Measurements from ENCODE around the gene TSPAN11.
"Not testable (repeated sequence)": the region's sequence is repeated elsewhere in the genome, so short reads cannot be mapped to it uniquely, and the experiment has no call there.

The TSPAN11 gene, protein sequence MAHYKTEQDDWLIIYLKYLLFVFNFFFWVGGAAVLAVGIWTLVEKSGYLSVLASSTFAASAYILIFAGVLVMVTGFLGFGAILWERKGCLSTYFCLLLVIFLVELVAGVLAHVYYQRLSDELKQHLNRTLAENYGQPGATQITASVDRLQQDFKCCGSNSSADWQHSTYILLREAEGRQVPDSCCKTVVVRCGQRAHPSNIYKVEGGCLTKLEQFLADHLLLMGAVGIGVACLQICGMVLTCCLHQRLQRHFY

DNA sequence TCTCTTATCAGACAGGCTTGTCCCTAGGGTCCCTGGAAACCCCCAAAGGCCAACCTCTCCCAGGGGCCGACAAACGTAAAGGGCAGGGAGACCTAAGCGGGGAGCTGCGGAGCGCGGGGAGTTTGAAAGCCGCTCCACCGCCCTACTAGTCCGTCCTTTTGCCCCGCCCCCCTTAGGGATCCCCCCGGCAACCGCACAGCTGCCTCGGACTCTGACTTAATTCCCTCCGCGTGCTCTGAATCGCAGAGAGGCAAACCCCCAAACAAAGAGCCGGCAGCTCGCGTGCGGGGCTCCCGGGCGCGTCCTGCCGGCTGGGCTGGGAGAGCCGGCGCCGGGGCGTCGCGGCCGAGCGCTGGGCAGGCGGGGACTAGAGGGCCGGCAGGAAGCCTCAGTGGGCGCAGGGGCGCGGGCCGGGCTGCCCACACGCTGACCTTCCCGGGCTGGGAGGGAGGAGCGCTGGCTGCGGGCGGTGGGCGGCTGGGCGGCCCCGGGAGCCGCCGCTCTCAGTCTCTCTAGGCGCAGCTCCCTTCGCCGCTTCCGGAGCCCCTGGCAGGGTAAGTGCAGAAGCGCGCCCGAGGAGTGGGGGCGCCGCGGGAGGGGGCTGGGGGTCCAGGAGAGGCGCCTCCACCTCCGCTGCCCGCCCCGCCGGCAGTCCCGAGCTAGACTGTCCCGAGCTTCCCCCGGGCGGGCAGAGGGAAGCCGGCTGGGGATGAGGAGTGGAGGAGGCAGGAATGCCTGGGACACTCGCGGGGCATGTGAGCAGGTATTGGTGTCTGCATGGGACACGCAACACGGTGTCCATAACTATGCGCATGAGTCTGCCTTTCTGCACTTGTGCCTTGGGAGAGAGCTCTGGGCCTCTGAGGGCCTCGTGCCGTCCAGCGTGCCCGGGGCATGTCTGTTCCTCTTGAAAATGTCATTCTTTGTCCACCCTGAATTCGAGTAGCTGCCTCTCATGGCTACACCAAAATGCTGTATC, at the start of gene TSPAN11:
Gene TSPAN11 (plus strand): TSS at position 506 of the 979 bp plus-strand sequence. CDS start 27,244 bp downstream, outside the sequence.
- DNase-seq (ENCODE audit: low read depth in 3 of 3) = no peak

DNA sequence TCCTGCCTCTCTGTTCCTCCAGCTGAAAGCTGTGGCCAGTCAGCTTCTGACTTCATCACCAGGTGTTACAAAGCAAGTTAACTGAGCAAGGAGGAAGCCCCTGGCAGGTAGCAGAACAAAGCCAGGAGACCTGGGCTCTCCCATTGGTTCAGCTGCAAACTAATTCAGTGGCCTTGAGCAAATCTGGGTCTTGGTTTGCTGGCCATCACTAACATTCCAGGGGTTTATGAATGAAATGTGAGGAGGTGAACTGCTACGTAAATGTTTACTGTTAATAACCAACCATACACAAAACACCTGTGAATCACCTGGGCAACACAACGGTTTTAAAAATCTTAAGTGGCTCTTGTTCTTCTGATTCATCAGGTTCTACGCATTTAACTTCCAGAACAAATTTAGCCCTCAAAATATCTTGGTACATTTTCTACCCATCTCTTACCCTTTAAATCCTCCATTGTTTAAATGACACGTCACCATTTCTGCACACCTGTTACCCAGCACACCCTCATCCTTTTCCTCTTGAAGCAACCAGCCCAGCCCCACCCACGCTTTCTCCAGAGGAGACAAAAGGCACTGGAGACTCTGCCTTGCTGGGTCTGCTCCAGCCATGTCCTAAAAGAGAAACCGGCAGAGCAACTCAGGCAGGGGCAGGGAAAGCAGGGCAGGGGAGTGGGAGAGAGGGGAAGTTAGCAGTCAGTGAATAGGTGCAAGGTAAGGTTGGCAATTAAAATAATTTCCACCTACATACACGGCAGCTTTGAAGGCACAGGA, 49.3 kb upstream of the TSPAN11 start:
- no peak for DNase-seq (ENCODE audit: low read depth in 3 of 3)

DNA sequence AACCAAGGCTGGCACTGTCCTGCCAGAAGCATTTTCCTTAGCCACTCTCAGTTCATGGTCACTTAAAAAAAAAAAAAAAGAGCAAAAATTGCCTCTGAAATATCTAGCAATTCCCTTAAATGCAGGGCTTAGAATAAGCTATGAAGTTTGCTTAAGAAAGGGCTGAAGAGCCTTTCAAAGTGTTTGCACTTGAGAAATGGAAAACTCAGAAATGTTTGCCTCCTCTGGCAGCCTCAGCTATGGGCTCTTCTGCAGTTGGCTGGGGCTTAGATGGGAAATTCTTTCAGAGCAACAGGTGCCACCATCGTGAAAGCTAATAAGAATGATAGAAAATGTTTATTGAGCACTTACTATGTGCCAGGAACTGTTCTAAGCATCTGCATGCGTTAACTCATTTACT, 48.5 kb upstream of the TSPAN11 start:
- DNase-seq (ENCODE audit: low read depth in 3 of 3) = no peak

DNA sequence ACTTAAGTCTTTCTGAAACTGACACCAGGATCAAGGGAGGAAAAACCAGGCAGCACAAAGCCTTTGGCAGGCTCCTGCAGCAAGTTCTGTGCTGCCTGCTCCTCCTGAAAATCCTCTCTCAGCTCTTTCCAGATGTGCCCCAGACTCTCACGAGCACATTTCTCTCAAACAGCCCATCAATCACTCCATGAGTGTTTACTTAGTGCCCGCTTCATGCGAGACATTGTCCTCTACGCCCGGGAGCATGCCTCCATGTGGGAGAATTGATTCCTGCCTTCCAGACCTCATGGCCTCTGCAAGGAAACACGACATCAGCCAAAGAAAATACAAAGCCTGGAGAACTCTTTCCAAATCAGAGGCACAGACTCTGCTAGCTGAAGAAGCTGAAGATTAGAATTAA, 46.5 kb upstream of the TSPAN11 start:
- no peak for DNase-seq (ENCODE audit: low read depth in 3 of 3)

DNA sequence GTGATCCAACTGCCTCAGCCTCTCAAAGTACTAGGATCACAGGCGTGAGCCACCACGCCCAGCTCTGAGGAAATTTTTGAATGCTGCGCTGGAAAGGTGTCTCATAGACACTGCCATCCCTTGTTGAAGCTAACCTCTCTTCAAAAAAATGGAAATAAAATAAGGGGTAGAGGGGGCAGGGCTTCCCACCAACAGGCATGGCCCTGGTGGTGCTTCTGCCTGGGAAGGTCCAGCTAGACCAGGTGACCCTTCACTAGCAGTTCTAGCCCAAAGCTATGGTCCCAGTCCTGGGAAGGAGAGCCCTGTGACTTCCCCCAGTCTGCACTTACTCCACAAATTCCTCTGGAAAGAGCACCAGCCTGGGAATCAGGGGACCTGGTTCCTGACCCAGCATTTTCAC, 45.7 kb upstream of the TSPAN11 start:
- no peak for DNase-seq (ENCODE audit: low read depth in 3 of 3)

DNA sequence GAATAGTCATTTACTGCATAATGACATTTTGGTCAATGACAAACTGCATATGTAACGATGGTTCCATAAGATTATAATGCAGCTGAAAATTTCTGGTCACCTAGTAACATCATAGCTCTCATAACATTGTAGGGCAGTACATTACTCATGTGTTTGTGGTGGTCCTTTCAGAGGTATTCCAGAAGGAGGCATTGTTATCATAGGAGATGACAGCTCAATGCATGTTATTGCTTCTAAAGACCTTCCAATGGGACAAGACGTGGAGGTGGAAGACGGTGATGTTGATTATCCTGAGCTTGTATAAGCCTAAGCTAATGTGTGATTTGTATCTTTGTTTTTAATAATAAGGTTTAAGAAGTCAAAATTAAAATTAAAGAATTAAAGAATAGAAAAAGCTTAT, 43.8 kb upstream of the TSPAN11 start:
- no peak for DNase-seq (ENCODE audit: low read depth in 3 of 3)

DNA sequence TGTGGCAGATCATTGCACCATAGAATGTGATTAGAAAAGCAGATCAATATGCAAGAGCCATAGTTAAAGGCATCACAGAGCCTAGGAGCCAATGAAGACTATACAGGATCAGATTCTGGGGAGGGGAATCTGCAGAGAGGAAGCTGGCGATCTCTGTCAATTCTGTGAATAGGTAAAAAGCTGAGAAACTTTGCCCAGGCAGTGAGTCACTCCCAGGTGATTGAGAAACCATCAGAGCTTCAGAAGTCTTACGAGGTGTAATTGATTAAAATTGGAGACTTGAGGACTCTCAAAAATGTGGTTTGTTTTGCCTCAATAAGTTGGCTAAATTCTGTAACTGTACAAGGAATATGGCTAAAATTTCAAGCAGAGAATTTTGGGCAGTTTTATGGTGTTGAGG, 41.7 kb upstream of the TSPAN11 start:
- DNase-seq (ENCODE audit: low read depth in 3 of 3) = no peak

DNA sequence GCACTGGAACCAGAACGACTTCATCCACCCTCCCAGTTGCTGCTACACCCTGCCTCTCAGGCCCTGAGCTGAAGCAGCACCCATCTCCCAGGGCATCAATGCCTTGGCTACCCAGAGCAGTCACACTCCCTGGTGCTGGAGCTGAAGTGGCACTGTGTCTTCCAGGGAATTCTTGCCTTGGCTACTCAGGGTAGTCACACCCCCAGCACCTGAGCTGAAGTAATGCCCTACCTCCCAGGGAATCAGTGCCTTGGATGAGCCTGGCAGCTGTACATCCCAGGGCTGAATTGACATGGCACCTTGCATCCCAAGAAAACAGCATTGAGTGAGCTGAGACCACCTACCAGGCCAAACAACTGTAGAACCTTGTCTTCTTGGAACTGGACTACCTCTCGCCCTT, 41.2 kb upstream of the TSPAN11 start:
- no peak for DNase-seq (ENCODE audit: low read depth in 3 of 3)

DNA sequence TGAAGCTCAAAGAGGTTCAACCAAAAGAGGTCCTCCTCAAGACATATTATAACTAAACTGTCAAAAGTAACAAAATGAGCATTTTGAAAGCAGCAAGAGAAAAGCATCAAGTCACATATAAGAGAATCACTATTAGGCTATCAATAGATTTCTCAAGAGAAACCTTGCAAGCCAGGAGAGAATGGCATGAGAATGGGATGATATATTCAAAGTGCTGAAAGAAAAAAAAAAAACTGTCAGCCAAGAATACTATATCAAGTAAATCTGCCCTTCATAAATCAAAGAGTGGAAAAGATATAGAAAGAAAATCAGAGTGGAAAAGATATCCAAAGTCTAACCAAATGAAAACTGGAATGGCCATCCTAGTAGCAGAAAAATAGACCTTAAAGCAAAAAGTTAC, 39.3 kb upstream of the TSPAN11 start:
- DNase-seq (ENCODE audit: low read depth in 3 of 3) = no peak

DNA sequence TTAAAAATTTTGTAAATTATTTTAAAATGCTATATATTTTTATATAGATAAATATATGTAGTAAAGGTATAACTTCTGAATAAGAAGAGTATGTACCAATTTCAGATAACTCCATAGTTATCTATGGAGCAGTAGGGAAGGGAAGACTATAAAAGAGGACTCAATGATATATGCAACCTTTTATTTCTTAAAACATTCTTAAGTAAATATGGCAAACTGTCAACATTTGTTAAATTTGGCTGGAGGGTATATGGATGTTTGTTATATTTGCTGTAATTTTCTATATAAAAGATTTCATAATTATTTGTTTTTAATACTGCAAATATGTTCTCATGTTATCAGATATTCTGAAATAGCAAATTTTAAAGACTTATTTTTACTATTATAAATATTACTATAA, 38.3 kb upstream of the TSPAN11 start:
- no peak for DNase-seq (ENCODE audit: low read depth in 3 of 3)

DNA sequence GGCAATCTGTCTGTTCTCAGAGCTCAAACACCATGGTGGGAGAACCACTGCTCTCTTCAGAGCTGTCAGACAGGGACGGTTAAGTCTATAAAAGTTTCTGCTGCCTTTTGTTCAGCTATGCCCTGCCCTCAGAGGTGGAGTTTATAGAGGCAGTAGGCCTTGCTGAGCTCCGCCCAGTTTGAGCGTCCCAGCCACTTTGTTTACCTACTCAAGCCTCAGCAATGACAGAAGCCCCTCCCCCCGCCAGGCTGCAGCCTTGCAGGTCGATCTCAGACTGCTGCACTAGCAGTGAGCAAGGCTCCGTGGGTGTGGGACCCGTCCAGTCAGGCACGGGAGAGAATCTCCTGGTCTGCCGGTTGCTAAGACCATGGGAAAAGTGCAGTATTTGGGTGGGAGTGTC, 32.0 kb upstream of the TSPAN11 start:
- not testable (repeated sequence) for DNase-seq (ENCODE audit: low read depth in 3 of 3)

DNA sequence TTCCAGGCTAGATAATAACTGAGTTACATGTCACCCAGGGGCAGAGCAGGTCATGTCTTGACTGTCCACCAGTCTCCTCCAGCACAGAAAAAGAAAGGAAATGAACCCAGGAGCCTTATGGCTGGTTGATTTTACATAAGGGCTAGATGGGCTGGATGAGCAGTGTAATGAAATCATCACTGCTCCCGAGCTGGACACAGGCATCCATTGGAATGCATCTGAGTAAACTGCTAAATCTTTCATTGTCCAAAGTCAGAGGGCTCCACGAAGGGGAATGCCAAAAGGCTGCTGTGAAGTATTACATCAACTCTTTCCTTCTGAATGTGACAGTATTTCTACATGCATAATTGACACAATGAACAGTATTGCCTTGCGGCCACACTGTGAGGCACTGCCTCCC, 30.1 kb upstream of the TSPAN11 start:
- no peak for DNase-seq (ENCODE audit: low read depth in 3 of 3)

DNA sequence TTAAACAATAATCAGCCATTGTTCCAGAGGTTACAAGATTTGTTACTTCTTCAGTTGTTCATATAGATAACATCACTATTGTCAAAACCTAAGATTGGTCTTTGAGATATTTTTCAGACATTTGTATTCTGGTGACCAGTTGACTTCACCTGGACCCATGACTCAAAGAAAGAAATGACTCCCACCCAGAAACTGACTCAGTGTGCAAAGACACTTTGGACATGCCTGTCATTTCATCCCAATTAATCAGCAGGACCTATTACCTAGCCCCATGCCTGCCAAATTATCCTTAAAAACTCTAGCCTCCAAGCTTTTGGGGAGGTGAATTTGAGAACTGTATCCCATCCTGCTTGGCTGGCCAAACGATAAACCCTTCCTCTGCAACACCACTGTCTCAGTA, 27.7 kb upstream of the TSPAN11 start:
- DNase-seq (ENCODE audit: low read depth in 3 of 3) = no peak

DNA sequence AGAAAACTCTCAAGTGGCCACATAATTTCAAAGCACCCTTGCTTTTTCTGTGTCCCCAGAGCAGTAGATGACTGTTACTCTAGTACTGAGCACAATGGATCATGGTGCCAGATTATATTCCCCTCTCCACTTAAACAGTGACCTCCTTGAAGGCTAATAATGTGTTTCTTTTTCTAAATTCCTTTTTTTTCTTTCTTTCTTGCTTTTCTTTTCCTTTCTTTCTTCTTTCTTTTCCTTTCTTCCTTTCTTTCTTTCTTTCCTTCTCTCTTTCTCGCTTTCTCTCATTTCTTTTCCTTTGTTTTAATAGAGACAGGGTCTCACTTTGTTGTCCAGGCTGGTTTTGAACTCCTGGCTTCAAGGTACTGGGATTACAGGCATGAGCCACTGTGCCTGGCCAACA, 26.2 kb upstream of the TSPAN11 start:
- DNase-seq (ENCODE audit: low read depth in 3 of 3) = no peak

DNA sequence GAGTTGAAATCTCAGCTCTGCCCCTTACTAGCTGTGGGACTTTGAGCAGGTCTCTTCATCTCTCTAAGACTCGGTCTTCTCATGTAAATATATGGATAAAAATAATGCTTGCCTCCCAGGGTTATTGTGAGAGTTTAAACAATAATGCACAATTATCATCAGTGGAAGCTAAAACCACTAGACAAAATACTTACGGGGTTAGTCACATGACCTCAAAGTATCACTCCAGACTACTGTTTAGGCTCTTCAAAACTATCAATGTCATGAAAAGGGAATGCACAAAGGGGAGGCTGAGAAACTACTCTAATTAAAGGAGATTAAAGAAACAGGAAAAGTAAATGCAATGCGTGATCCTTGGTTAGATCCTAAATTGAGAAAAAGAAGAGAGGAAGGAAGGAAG, 24.5 kb upstream of the TSPAN11 start:
- DNase-seq (ENCODE audit: low read depth in 3 of 3) = no peak

DNA sequence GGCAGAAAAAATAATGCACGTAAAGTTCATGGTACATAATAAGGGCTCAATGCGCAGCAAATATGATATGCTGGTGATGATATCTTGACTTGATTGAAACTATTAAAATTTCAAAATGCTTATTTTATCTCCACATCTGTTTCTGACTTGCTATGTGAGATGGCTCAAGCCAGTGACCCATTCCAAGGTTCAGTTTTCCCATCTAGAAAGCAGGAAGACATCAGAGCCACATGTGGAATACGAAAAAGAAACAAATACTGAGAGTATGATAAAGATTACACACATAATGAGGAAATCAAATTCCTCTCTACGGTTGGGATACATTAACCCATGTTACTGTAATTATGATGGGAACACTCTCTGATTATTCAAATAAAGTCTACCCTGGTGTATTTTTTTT, 24.0 kb upstream of the TSPAN11 start:
- DNase-seq (ENCODE audit: low read depth in 3 of 3) = no peak

DNA sequence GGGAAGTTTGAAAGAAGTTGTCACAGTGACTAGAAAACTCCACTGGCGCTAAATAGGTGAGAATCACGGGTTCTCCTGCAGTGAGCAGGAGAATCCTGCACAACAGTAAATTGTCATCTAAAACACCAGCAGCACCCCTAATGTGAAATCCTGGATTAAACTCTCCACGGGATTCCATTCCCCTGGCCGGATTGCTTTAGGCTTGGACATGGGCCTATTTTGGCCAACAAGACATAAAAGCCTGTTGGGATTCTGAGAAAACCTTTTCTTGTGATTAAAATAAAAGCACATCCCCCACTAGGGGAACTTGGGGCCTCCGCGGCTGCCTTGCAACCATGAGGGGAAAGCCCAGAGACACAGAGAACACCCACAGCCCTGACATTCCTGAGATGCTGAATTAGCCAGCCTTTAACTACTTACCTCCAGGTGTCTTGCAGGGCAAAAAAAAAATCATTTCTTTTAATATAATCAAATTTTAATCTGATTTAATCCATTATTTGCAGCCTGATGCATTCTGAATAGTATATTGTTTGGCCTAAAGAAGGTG, 21.0 kb upstream of the TSPAN11 start:
- DNase-seq (ENCODE audit: low read depth in 3 of 3) = no peak

DNA sequence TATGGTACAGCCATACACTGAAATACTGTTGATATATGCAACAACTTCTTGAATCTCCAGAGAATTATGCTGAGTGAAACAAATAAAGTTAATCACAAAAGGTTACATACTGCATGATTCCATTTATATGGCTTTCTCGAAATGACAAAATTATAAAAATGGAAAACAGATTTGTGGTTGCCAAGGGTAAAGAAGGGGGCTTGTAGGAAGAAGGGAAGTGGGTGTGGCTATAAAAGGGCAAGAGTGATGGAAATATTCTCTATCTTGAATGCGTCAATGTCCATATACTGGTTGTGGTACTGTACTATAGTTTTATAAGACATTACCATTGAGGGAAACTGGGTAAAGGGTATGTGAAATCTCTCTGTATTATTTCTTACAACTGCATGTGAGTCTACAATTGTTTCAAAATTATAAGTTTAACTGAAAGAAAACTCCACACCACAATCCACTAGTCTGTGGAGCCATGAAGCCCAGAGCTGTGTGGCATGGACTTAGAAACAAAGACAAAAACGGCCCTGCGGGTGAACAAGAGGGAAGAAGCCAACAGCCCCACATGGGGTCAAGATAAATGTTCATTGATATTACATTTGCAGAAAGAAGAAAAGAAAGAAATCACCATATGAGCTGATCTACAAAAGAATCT, 18.3 kb upstream of the TSPAN11 start:
- DNase-seq (ENCODE audit: low read depth in 3 of 3) = no peak

DNA sequence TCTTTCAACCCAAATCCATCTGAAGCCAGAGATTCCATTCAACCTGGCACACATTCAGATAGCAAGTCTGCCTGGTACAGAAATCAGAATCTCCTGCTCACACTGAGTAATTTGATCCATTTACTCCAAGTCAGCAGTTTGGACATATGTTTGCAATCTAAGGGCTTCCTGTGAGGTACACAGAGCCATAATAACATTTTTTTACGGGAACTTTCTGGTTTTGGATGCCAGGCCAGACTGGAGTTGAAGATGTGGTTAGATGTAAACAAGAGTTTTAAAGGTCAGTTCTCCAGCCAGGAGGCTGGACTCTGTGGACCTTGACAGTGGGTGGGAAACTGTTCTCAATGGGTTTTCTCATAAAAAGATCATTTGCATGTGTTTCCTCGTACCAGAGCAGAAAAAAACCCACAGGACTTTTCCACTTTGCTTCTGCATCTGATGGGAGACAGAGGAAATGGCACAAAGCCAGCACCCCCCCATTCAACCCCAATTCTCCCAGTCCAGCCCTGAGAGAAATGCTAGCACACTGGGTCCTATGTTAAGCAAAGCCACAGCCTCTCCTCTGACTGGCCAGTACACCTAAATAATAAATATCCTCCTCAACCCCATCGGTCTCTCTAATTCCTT, 17.7 kb upstream of the TSPAN11 start:
- DNase-seq (ENCODE audit: low read depth in 3 of 3) = no peak

DNA sequence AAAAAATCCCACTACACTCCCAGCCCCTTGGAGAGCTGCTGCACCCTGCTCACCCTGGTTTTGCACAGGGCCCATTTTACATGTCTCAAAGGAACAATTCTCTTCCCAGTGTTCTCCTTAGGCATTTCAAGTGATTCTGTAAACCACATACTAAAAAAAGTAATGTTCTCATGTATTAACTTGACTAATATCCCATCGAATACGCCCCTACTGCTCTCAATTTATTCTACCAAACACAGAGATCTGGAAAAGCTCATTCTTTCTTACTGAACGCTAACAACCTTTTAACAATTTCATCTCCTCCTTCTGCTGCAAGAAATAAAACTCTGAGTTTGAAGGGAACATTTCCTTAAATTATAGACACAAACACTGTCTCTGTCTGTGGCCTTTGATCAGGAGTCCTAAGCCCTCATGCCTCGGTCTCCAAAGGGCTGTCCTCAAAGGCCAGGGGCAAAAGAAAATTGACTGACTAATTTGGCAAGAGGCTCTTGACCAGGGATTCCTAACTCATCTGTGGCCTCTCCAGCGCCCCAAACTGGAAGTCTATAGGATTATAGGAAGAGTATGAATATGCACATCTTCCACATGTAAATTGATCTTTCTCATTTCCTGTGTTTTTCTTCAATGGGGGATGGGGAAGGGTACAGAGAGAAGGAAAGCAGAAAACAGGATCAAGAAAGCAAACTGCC, 17.1 kb upstream of the TSPAN11 start:
- no peak for DNase-seq (ENCODE audit: low read depth in 3 of 3)

DNA sequence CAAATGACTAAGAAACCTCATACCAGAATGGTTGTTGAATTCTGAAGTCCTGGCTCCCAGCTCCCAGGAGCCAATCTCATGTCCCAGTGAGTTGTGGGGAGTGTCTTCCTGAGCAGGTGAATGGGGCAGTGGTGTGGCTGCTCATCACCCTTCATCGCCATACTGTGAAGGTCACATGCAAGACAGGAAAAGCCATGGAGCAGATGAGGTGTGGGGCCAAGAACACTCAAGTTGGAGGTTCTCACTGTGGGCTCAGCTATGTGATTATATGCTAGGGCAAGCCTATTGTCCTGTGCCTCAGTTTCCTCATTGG, 16.6 kb upstream of the TSPAN11 start:
- DNase-seq (ENCODE audit: low read depth in 3 of 3) = no peak

Data from stimulated activated CD4-positive, alpha-beta T cell treated with anti-CD3 and anti-CD28 coated beads, TNF-alpha, amount 100 ng/mL, for 48 hours (primary cell).